ENCODE measurements around the gene SOBP.
A peak's percentile ranks its signal among the peaks of the same experiment; 100 is the strongest.

SOBP gene

DNA sequence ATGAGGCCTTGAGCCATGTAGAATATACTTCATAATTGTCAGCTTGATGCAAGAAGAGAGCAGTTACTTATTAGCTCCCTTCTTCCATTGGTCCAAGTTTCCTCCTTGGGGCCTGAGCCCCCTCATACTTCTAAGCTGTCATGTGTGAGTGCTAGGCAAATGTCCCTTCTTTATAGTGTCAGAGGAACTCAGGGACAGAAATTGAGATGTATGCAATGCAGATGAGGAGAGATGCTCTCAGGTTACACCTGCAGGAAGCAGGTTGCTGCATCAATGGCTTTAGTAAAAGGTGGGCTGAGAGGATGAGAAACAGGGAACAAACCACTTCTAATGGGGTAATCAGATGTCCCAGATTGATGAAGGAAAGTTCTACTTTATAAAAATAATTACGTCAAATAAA, 23.9 kb upstream of the SOBP start:
- no peaks in the 10 kb centered on the region for H3K36me3 ChIP-seq (ENCODE audit: control insufficient read depth in 2 of 2, insufficient read depth in 1 of 2, low read length in 2 of 2)
- TF ChIP-seq ZNF416 (tag by site-specific recombination; IDR thresholded peaks at IDR 0.05) (no peak), ZNF239 (tag by site-specific recombination; IDR thresholded peaks at IDR 0.05) (no peak)
- TF ChIP-seq, protein P1, sequence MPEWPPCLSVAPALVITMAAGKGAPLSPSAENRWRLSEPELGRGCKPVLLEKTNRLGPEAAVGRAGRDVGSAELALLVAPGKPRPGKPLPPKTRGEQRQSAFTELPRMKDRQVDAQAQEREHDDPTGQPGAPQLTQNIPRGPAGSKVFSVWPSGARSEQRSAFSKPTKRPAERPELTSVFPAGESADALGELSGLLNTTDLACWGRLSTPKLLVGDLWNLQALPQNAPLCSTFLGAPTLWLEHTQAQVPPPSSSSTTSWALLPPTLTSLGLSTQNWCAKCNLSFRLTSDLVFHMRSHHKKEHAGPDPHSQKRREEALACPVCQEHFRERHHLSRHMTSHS (tag by site-specific recombination; IDR thresholded peaks at IDR 0.05): no peak
- H3K9me3 ChIP-seq (ENCODE audit: control insufficient read depth, insufficient read depth, low read depth, low read length): no peaks in the 10 kb centered on the region
- no peak overlapping the region for H3K27ac ChIP-seq (ENCODE audit: extremely low read depth, low read depth, low read length)
- H3K4me1 ChIP-seq (ENCODE audit: control insufficient read depth, insufficient read depth, low read length): no peaks in the 10 kb centered on the region
- ChIA-PET POLR2A (no interaction called here), CTCF (interaction anchor here (0.6 to 1.0 kb wide), 2 partner anchors 11 to 14 kb away, joined by 3 to 6 read pairs; no protein-coding TSS in a partner anchor)
- no peak overlapping the region for H3K4me3 ChIP-seq (ENCODE audit: low read depth, low read length)

DNA sequence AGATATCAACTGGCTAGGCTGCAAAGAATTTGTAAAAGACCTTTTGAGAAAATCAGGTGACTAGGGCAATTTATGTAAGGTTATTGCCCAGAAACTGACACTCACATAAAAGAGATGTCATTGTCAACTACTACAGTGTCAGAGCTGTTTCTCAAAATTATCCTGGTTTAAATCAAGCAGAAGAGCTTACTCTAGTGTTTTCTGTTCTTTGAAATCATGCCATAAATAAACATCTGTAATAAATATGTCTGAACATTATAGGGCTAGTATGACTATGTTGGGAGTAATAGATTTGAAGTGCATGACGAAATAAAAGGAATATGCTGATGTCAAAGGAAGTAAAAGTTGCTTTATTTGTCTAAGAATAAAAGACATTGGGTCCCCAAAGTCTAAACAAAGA, 19.6 kb upstream of the SOBP start:
- Histone ChIP-seq H3K36me3 (ENCODE audit: control insufficient read depth in 2 of 2, insufficient read depth in 1 of 2, low read length in 2 of 2) (no peaks in the 10 kb centered on the region), H3K4me3 (ENCODE audit: low read depth, low read length) (no peak overlapping the region), H3K9me3 (ENCODE audit: control insufficient read depth, insufficient read depth, low read depth, low read length) (no peaks in the 10 kb centered on the region), H3K27ac (ENCODE audit: extremely low read depth, low read depth, low read length) (no peak overlapping the region), H3K4me1 (ENCODE audit: control insufficient read depth, insufficient read depth, low read length) (peaks cover 7% of the 10 kb centered on the region; the same call in 1 of the 2 replicates)
- ChIA-PET CTCF (interaction anchor here (0.6 to 2.8 kb wide), 4 partner anchors 11 to 338 kb away, joined by 3 to 13 read pairs (median 4); partner anchors contain the start of gene PDSS2), POLR2A (interaction anchor here (1.5 to 2.8 kb wide), 2 partner anchors 11 to 23 kb away, joined by 3 to 10 read pairs; partner anchors contain the start of gene PDSS2)
- TF ChIP-seq ZNF670 (tag by site-specific recombination; IDR thresholded peaks at IDR 0.05; ENCODE audit: low read depth) (no peak), ZNF433 (tag by site-specific recombination; IDR thresholded peaks at IDR 0.05; ENCODE audit: low read depth) (no peak), ZNF48 (tag by site-specific recombination; IDR thresholded peaks at IDR 0.05) (no peak), ZSCAN23 (tag by site-specific recombination; IDR thresholded peaks at IDR 0.05) (no peak), OSR2 (tag by site-specific recombination; IDR thresholded peaks at IDR 0.05) (peak; percentile 41; the same call in 1 of the 2 replicates), ZNF354C (tag by site-specific recombination; IDR thresholded peaks at IDR 0.05; ENCODE audit: borderline replicate concordance, low read depth) (no peak), ZNF274 (IDR thresholded peaks at IDR 0.05; ENCODE audit: low read length) (no peak), ZNF274 (tag by site-specific recombination; IDR thresholded peaks at IDR 0.05; ENCODE audit: borderline replicate concordance) (no peak), ZNF521 (tag by site-specific recombination; IDR thresholded peaks at IDR 0.05) (no peak), ZFP41 (tag by site-specific recombination; IDR thresholded peaks at IDR 0.05; ENCODE audit: borderline replicate concordance) (no peak), ZBTB48 (tag by site-specific recombination; IDR thresholded peaks at IDR 0.05) (no peak), ZNF121 (tag by site-specific recombination; IDR thresholded peaks at IDR 0.05) (no peak), GLI4 (tag by site-specific recombination; IDR thresholded peaks at IDR 0.05) (no peak), ZNF514 (tag by site-specific recombination; IDR thresholded peaks at IDR 0.05) (no peak), ZNF302 (tag by site-specific recombination; IDR thresholded peaks at IDR 0.05; ENCODE audit: low read depth) (no peak), ZNF366 (tag by site-specific recombination; conservative IDR thresholded peaks at IDR 0.05) (no peak), ZNF530 (tag by site-specific recombination; IDR thresholded peaks at IDR 0.05; ENCODE audit: low read depth) (no peak), TCF7L2 (IDR thresholded peaks at IDR 0.05; ENCODE audit: borderline replicate concordance, low read depth, low read length) (peak; percentile 38; the same call in 1 of the 2 replicates), ZNF596 (tag by site-specific recombination; IDR thresholded peaks at IDR 0.05) (no peak)
- TF ChIP-seq, protein P2, sequence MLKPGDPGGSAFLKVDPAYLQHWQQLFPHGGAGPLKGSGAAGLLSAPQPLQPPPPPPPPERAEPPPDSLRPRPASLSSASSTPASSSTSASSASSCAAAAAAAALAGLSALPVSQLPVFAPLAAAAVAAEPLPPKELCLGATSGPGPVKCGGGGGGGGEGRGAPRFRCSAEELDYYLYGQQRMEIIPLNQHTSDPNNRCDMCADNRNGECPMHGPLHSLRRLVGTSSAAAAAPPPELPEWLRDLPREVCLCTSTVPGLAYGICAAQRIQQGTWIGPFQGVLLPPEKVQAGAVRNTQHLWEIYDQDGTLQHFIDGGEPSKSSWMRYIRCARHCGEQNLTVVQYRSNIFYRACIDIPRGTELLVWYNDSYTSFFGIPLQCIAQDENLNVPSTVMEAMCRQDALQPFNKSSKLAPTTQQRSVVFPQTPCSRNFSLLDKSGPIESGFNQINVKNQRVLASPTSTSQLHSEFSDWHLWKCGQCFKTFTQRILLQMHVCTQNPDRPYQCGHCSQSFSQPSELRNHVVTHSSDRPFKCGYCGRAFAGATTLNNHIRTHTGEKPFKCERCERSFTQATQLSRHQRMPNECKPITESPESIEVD (tag by site-specific recombination; IDR thresholded peaks at IDR 0.05): peak; percentile 47; the same call in 1 of the 2 replicates
- TF ChIP-seq, protein P3, sequence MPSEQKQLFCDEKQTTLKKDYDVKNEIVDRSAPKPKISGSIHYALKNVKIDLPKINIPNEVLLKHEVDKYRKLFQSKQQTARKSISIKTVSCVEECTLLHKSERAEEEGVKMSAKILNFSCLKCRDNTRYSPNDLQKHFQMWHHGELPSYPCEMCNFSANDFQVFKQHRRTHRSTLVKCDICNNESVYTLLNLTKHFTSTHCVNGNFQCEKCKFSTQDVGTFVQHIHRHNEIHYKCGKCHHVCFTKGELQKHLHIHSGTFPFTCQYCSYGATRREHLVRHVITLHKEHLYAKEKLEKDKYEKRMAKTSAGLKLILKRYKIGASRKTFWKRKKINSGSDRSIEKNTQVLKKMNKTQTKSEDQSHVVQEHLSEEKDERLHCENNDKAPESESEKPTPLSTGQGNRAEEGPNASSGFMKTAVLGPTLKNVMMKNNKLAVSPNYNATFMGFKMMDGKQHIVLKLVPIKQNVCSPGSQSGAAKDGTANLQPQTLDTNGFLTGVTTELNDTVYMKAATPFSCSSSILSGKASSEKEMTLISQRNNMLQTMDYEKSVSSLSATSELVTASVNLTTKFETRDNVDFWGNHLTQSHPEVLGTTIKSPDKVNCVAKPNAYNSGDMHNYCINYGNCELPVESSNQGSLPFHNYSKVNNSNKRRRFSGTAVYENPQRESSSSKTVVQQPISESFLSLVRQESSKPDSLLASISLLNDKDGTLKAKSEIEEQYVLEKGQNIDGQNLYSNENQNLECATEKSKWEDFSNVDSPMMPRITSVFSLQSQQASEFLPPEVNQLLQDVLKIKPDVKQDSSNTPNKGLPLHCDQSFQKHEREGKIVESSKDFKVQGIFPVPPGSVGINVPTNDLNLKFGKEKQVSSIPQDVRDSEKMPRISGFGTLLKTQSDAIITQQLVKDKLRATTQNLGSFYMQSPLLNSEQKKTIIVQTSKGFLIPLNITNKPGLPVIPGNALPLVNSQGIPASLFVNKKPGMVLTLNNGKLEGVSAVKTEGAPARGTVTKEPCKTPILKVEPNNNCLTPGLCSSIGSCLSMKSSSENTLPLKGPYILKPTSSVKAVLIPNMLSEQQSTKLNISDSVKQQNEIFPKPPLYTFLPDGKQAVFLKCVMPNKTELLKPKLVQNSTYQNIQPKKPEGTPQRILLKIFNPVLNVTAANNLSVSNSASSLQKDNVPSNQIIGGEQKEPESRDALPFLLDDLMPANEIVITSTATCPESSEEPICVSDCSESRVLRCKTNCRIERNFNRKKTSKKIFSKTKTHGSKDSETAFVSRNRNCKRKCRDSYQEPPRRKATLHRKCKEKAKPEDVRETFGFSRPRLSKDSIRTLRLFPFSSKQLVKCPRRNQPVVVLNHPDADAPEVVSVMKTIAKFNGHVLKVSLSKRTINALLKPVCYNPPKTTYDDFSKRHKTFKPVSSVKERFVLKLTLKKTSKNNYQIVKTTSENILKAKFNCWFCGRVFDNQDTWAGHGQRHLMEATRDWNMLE (tag by site-specific recombination; conservative IDR thresholded peaks at IDR 0.05; ENCODE audit: low read depth): no peak
- TF ChIP-seq, protein P4, sequence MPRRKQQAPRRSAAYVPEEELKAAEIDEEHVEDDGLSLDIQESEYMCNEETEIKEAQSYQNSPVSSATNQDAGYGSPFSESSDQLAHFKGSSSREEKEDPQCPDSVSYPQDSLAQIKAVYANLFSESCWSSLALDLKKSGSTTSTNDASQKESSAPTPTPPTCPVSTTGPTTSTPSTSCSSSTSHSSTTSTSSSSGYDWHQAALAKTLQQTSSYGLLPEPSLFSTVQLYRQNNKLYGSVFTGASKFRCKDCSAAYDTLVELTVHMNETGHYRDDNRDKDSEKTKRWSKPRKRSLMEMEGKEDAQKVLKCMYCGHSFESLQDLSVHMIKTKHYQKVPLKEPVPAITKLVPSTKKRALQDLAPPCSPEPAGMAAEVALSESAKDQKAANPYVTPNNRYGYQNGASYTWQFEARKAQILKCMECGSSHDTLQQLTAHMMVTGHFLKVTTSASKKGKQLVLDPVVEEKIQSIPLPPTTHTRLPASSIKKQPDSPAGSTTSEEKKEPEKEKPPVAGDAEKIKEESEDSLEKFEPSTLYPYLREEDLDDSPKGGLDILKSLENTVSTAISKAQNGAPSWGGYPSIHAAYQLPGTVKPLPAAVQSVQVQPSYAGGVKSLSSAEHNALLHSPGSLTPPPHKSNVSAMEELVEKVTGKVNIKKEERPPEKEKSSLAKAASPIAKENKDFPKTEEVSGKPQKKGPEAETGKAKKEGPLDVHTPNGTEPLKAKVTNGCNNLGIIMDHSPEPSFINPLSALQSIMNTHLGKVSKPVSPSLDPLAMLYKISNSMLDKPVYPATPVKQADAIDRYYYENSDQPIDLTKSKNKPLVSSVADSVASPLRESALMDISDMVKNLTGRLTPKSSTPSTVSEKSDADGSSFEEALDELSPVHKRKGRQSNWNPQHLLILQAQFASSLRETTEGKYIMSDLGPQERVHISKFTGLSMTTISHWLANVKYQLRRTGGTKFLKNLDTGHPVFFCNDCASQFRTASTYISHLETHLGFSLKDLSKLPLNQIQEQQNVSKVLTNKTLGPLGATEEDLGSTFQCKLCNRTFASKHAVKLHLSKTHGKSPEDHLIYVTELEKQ (tag by site-specific recombination; IDR thresholded peaks at IDR 0.05; ENCODE audit: borderline replicate concordance): no peak

Data from HEK293 (cell line).